BJ (cell line): Measurements from ENCODE around the gene COPA. TPM values are rescaled to one million over a fixed set of nuclear protein-coding genes. Genes with fewer than 3 reads are reported as not detected.

ENCODE experiments used
- CTCF ChIA-PET: fragments of 350-600 bp; formaldehyde crosslinking; extraction: SDS; loops from one replicate; lab custom pipeline; 2021; ENCODE audit warnings: antibody characterized with exemption, inconsistent platforms; lab: Yijun Ruan, JAX
- POLR2A ChIA-PET: fragments of 300-600 bp; sonication (Branson Sonifier 250); formaldehyde crosslinking; extraction: SDS; loops from one replicate; lab custom pipeline; 2021; ENCODE audit warnings: antibody characterized with exemption; lab: Charles Lee
- DNase-seq: peaks from one replicate; pipeline ENCODE4 v3.0.0-alpha.2; 2011; ENCODE audit warnings: low read depth
- H3K27me3 ChIP-seq: 2 replicates; pipeline ENCODE4 v1.6.0; 2011; ENCODE audit warnings: low read length; ENCODE audit not compliant: control insufficient read depth, insufficient read depth
- H3K36me3 ChIP-seq: 2 replicates; pipeline ENCODE4 v1.5.1; 2011; ENCODE audit warnings: low read length; ENCODE audit not compliant: control insufficient read depth, insufficient read depth
- H3K4me3 ChIP-seq: 2 replicates; pipeline ENCODE4 v1.5.1; 2011; ENCODE audit warnings: low read depth, mild to moderate bottlenecking, control low read depth, low read length
- CTCF ChIP-seq: IDR thresholded peaks from 2 replicates; pipeline ENCODE4 v1.5.1; 2011; ENCODE audit warnings: low read depth, mild to moderate bottlenecking, control low read depth, inconsistent platforms, low read length, moderate library complexity; ENCODE audit not compliant: insufficient read depth
- polyA plus RNA-seq: library from polyadenylated mRNA; depleted of rRNA; stranded (reverse); fragments of >200 nt; gene quantifications from 2 replicates; pipeline ENCODE4 v1.2.3, GENCODE V29; 2011

COPA gene
- polyA plus RNA-seq, 1 experiment: 267 TPM

- no peak for DNase-seq
- Histone ChIP-seq H3K4me3 (no peak within 1 kb of the TSS), H3K27me3 (no peaks in the 10 kb centered on the region; the same call in 1 of the 2 replicates), H3K36me3 (no peaks in the 10 kb centered on the region)
- ChIA-PET CTCF (interaction anchor here (1.2 to 7.7 kb wide), 2 partner anchors 9 to 10 kb away, joined by 3 to 70 read pairs; no protein-coding TSS in a partner anchor), POLR2A (no interaction called here)
- no peak for TF ChIP-seq CTCF
Observed at GRCh38 chr1:160366731-160367515, 23.9 kb upstream of the COPA start, which contains the start of gene NHLH1. TSS of gene NHLH1 (plus strand) at chr1:160367071. CDS start at chr1:160370732, 3,661 bp downstream.

GRCh38 chr1:160365325-160365724 is 22.3 kb upstream of the COPA start:
- ChIA-PET CTCF (interaction anchor here (1.6 to 7.7 kb wide), 2 partner anchors 11 to 12 kb away, joined by 4 to 70 read pairs; no protein-coding TSS in a partner anchor), POLR2A (no interaction called here)
- no peak for TF ChIP-seq CTCF
- H3K27me3 ChIP-seq: no peaks in the 10 kb centered on the region; the same call in 1 of the 2 replicates
- peaks cover 4% of the 10 kb centered on the region for H3K36me3 ChIP-seq
- no peak overlapping the region for H3K4me3 ChIP-seq
- no peak for DNase-seq

GRCh38 chr1:160363951-160364735 is 21.1 kb upstream of the COPA start:
- Histone ChIP-seq H3K4me3 (no peak overlapping the region), H3K36me3 (peaks cover 9% of the 10 kb centered on the region), H3K27me3 (no peaks in the 10 kb centered on the region; the same call in 1 of the 2 replicates)
- DNase-seq: no peak
- POLR2A ChIA-PET: interaction anchor here (0.6 kb wide), 1 partner anchor 13 kb away, joined by 5 read pairs; no protein-coding TSS in a partner anchor
- CTCF ChIA-PET: interaction anchor here (2.1 to 7.7 kb wide), 2 partner anchors 10 to 12 kb away, joined by 7 to 70 read pairs; no protein-coding TSS in a partner anchor
- TF ChIP-seq CTCF: no peak

- TF ChIP-seq CTCF: no peak
- Histone ChIP-seq H3K36me3 (peaks cover 12% of the 10 kb centered on the region), H3K27me3 (no peaks in the 10 kb centered on the region), H3K4me3 (no peak overlapping the region)
- CTCF ChIA-PET: interaction anchor here (2.1 to 7.7 kb wide), 2 partner anchors 9 to 14 kb away, joined by 7 to 70 read pairs; no protein-coding TSS in a partner anchor
- DNase-seq: no peak
- POLR2A ChIA-PET: no interaction called here
Observed at GRCh38 chr1:160363010-160363409, 20.0 kb upstream of the COPA start.
